Spinal cord (tissue), 10 donors: Measurements from ENCODE around the gene MYO1D. TPM values are rescaled to one million over a fixed set of nuclear protein-coding genes. Genes with fewer than 3 reads are reported as not detected.
A peak's percentile ranks its signal among the peaks of the same experiment; 100 is the strongest.

Experiments
- DNase-seq, 6 donors: peaks; one replicate each; pipeline versions ENCODE4 v3.0.0 to v3.0.0-alpha.2; 2013 to 2015; ENCODE audit warnings: low spot score in 6 of 6, low read depth in 4 of 6
- H3K27ac ChIP-seq: one replicate; pipeline ENCODE4 v1.5.1; 2013; ENCODE audit warnings: low read depth, low read length, control low read depth
- H3K27me3 ChIP-seq: one replicate; pipeline ENCODE4 v1.6.1; 2013; ENCODE audit warnings: low read length; ENCODE audit not compliant: control insufficient read depth, insufficient read depth
- H3K36me3 ChIP-seq: one replicate; pipeline ENCODE4 v1.6.1; 2013; ENCODE audit warnings: low read length; ENCODE audit not compliant: control insufficient read depth, insufficient read depth
- H3K4me1 ChIP-seq: one replicate; pipeline ENCODE4 v1.6.1; 2013; ENCODE audit warnings: low read length; ENCODE audit not compliant: control insufficient read depth, insufficient read depth
- H3K4me3 ChIP-seq: one replicate; pipeline ENCODE4 v1.5.1; 2013; ENCODE audit warnings: low read depth, low read length, control low read depth
- H3K9me3 ChIP-seq: one replicate; pipeline ENCODE4 v1.6.1; 2013; ENCODE audit warnings: low read length; ENCODE audit not compliant: control insufficient read depth, insufficient read depth
- WGBS: methylation state at CpG from one replicate; pipeline ENCODE4 v1.1.5; 2013; ENCODE audit warnings: missing lambda C conversion rate; ENCODE audit not compliant: insufficient coverage; 5-methylcytosine and 5-hydroxymethylcytosine counted together
- polyA plus RNA-seq, 2 donors: library from polyadenylated mRNA; unstranded; fragments of 120-200 nt; gene quantifications; one replicate each; pipeline ENCODE4 v1.2.1, GENCODE V29; 2013; ENCODE audit not compliant: insufficient read length in 2 of 2
- small RNA-seq: library from RNA; depleted of rRNA; stranded (forward); fragments of <200 nt; gene quantifications from one replicate; pipeline ENCODE3, GENCODE V24; 2014; ENCODE audit warnings: low replicate concordance
- total RNA-seq, 2 donors: library from RNA; depleted of rRNA in 1 of 2; stranded (reverse); fragments of 120-200 nt in 1 of 2; fragments of >200 nt in 1 of 2; gene quantifications; one replicate each; pipeline versions ENCODE4 v1.2.3 to v1.2.4, GENCODE V29; 2013 to 2014
- donor health status: healthy.

Gene MYO1D
- total and polyA plus RNA-seq, 4 donors: 5.0 to 29.1 (median 9.2) TPM

DNA sequence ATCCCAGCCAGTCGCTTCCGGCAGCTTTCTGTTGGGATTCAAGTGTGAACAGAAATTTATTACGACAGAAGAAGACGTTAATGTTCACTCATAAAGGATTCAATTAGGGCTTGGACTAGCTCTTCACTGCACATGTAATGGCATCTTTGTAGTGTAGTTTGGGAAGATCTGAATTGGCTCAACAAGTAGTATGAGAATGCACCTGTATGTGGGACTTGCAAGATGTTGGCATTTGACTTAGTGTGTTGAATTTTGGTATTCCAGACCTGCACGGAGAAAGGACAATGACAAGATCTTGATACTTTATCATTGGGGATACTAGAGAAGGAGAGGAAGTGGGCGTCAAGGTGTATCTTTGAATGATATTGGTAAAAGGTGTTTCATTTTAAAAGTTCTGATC is 431.4 kb downstream of the MYO1D start:
- DNase-seq: peak in 1 of 6 donors; percentile 2
- peak overlapping the region; percentile 93 for H3K4me3 ChIP-seq

GRCh38 chr17:32445074-32445415 is 431.9 kb downstream of the MYO1D start:
- peaks cover 6% of the 10 kb centered on the region for H3K4me1 ChIP-seq
- no peaks in the 10 kb centered on the region for H3K9me3 ChIP-seq
- no peaks in the 10 kb centered on the region for H3K27me3 ChIP-seq
- H3K27ac ChIP-seq: peak overlapping the region; percentile 83
- peaks cover 15% of the 10 kb centered on the region for H3K36me3 ChIP-seq
- 0% methylated on average over 10 of the region's 14 CpGs for WGBS
- H3K4me3 ChIP-seq: peak overlapping the region; percentile 93
- peak in 3 of 6 donors; percentile 3 to 49 (median 40) for DNase-seq

More for the DNA sequence above, 431.4 kb downstream of the MYO1D start:
- peaks cover 17% of the 10 kb centered on the region for H3K36me3 ChIP-seq
- no peaks in the 10 kb centered on the region for H3K27me3 ChIP-seq
- 4% methylated on average over 3 of the region's 6 CpGs for WGBS
- H3K4me1 ChIP-seq: peaks cover 6% of the 10 kb centered on the region
- H3K27ac ChIP-seq: no peak overlapping the region
- H3K9me3 ChIP-seq: no peaks in the 10 kb centered on the region

DNA sequence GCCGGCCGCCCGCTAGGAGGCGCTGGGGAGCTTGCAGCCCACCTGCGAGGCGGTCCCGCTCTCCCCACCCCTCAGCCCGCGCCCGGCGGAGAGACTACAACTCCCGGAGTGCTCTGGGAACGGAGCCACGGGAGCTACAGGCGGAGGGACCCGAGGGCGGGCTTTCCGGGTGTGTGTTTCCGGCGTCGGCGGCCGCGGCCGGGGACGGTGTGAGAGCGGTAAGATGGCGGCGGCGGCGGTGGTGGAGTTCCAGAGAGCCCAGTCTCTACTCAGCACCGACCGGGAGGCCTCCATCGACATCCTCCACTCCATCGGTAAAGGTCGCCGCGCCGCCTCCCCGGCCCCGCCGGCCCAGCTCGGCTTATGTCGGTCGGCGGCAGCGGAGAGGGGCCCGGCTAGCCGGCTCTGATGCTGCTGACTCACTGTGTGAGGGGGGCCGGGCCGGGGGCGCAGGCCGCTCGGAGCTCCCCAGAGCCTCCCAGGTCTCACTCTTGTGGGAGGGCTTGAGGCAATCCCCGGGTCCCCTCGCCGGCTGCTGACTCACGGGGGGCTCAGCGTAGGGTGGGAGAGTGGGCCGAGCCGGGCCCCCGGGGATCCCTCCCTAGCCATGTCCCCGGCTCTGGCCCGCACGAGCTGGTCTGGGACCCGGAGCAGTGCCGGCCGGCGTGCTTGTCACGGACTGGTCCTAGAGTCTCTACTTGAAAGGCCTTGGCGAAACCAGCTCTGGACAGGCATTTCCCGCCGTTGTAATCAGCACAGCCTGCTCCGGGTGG is 432.4 kb downstream of the MYO1D start, which contains the start of gene PSMD11:
PSMD11 (plus strand) TSS at position 210 of the 773 bp plus-strand sequence; CDS start at position 224, 14 bp downstream.
- WGBS: under 1% methylated on average over 74 of the region's 74 CpGs
- DNase-seq: peak; percentile 87 to 99 (median 97)
- no peaks in the 10 kb centered on the region for H3K27me3 ChIP-seq
- H3K4me3 ChIP-seq: peak within 1 kb of the TSS; percentile 93
- H3K36me3 ChIP-seq: peaks cover 13% of the 10 kb centered on the region
- peaks cover 6% of the 10 kb centered on the region for H3K4me1 ChIP-seq
- no peaks in the 10 kb centered on the region for H3K9me3 ChIP-seq
- H3K27ac ChIP-seq: peak within 1 kb of the TSS; percentile 83

DNA sequence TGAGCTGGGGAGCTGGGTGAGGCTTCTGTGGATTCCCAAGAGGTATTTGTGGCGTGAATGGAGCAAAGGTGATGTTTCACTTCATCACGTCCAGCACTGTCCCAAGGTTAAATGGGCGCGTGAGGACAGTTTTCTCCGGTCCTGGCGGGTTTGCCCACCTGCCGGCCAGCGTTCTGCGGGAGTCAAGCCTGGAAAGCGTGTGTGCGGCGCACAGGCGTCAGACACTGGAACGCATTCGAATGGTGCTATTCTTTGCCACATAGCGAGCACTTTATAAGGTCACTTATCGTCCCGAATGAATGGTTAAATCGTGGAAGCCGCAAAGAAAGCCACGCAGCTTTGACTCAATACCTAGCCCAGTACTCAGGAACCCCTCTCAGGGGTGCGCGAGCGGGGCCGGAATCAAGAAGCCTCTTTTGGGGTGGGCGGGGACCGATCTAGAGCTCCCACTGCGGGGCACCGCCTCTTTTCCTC is 433.1 kb downstream of the MYO1D start:
- H3K36me3 ChIP-seq: peaks cover 9% of the 10 kb centered on the region
- H3K4me1 ChIP-seq: peaks cover 6% of the 10 kb centered on the region
- H3K9me3 ChIP-seq: no peaks in the 10 kb centered on the region
- H3K27ac ChIP-seq: peak overlapping the region; percentile 83
- no peak for DNase-seq
- no peaks in the 10 kb centered on the region for H3K27me3 ChIP-seq
- WGBS: 13% methylated on average over 29 of the region's 29 CpGs
- H3K4me3 ChIP-seq: peak overlapping the region; percentile 93

Small RNA genes lying within 50 kb of the gene (small RNA-seq; reads per million reads assigned to genes)
- not detected for gene RF00019

Other genes with a start within 250 kb of the MYO1D start
- gene TMEM98, start 51.0 kb upstream of the MYO1D start, total RNA-seq: 100 to 1,000 TPM in 1 of 2 donors, 10 to 100 TPM in 1; 62.7 to 102 TPM
- 10 to 100 TPM; 74.8 to 83.9 TPM for gene TMEM98, start 51.0 kb upstream of the MYO1D start, polyA plus RNA-seq
- gene SPACA3, start 114.7 kb upstream of the MYO1D start, total RNA-seq: not detected
- gene SPACA3, start 114.7 kb upstream of the MYO1D start, polyA plus RNA-seq: not detected